Neural progenitor cell (in vitro differentiated cells): Measurements from ENCODE around the gene PAQR4. TPM values are rescaled to one million over a fixed set of nuclear protein-coding genes. Genes with fewer than 3 reads are reported as not detected.

ENCODE experiments used
- DNase-seq: peaks from one replicate; pipeline ENCODE4 v3.0.0-alpha.2; 2016; ENCODE audit warnings: low spot score
- H2AFZ ChIP-seq: fragments of 200-600 bp; sonication (generic); replicated peaks from 2 replicates; pipeline ENCODE4 v1.6.1; 2016; ENCODE audit warnings: antibody characterized with exemption
- H3F3A ChIP-seq: fragments of 200-600 bp; sonication (generic); 2 replicates; pipeline ENCODE4 v1.6.1; 2016; ENCODE audit warnings: antibody characterized with exemption, low read depth
- H3K27ac ChIP-seq: fragments of 200-600 bp; sonication (generic); 2 replicates; pipeline ENCODE4 v1.5.1; 2016; ENCODE audit warnings: mild to moderate bottlenecking
- H3K27me3 ChIP-seq: fragments of 200-600 bp; sonication (generic); 2 replicates; pipeline ENCODE4 v1.6.1; 2016; ENCODE audit warnings: mild to moderate bottlenecking, moderate library complexity
- H3K36me3 ChIP-seq: fragments of 200-600 bp; sonication (generic); 2 replicates; pipeline ENCODE4 v1.5.1; 2016
- H3K4me1 ChIP-seq: fragments of 200-600 bp; sonication (generic); 2 replicates; pipeline ENCODE4 v1.6.1; 2016; ENCODE audit warnings: mixed run types
- H3K4me2 ChIP-seq: fragments of 200-600 bp; sonication (generic); 2 replicates; pipeline ENCODE4 v1.6.1; 2016
- H3K4me3 ChIP-seq: fragments of 200-600 bp; sonication (generic); 2 replicates; pipeline ENCODE4 v1.5.1; 2016
- H3K79me2 ChIP-seq: fragments of 200-600 bp; sonication (generic); 2 replicates; pipeline ENCODE4 v1.6.1; 2016; ENCODE audit warnings: low read depth
- H3K9ac ChIP-seq: fragments of 200-600 bp; sonication (generic); 2 replicates; pipeline ENCODE4 v1.6.1; 2016
- H3K9me3 ChIP-seq: fragments of 200-600 bp; sonication (generic); 2 replicates; pipeline ENCODE4 v1.5.1; 2016; ENCODE audit warnings: low read depth
- H4K20me1 ChIP-seq: fragments of 200-600 bp; sonication (generic); 2 replicates; pipeline ENCODE4 v1.6.1; 2016; ENCODE audit warnings: low read depth
- H3K27ac Mint-ChIP-seq: 3 replicates; pipeline ENCODE4 v1.8.0; 2021; ENCODE audit warnings: mixed read lengths
- H3K27me3 Mint-ChIP-seq: 2 replicates; pipeline ENCODE4 v1.8.0; 2022; ENCODE audit warnings: low read depth, mild to moderate bottlenecking, inconsistent platforms, moderate library complexity, mixed read lengths; ENCODE audit not compliant: insufficient read depth
- H3K36me3 Mint-ChIP-seq: 3 replicates; pipeline ENCODE4 v1.8.0; 2021; ENCODE audit warnings: mixed read lengths
- H3K4me1 Mint-ChIP-seq: 3 replicates; pipeline ENCODE4 v1.8.0; 2021; ENCODE audit warnings: mixed read lengths
- H3K4me3 Mint-ChIP-seq: 3 replicates; pipeline ENCODE4 v1.8.0; 2021; ENCODE audit warnings: mild to moderate bottlenecking, moderate library complexity, mixed read lengths
- H3K9me3 Mint-ChIP-seq: 3 replicates; pipeline ENCODE4 v1.8.0; 2020; ENCODE audit warnings: mixed read lengths
- EZH2 ChIP-seq: fragments of 200-600 bp; sonication (generic); IDR thresholded peaks from 2 replicates; pipeline ENCODE4 v1.6.1; 2017; ENCODE audit warnings: antibody characterized with exemption, mild to moderate bottlenecking, moderate library complexity
- EZH2phosphoT487 ChIP-seq: fragments of 200-600 bp; sonication (generic); IDR thresholded peaks from 2 replicates; pipeline ENCODE4 v1.6.1; 2017; ENCODE audit warnings: antibody characterized with exemption
- total RNA-seq: library from RNA; depleted of rRNA; stranded (reverse); fragments of >200 nt; gene quantifications from 2 replicates; pipeline ENCODE4 v1.2.3, GENCODE V29; 2015; ENCODE audit warnings: low replicate concordance
- TF ChIP-seq, protein P1 (sequence below): fragments of 200-600 bp; sonication (generic); IDR thresholded peaks from 2 replicates; pipeline ENCODE4 v1.5.1; 2017; ENCODE audit warnings: antibody characterized with exemption, mild to moderate bottlenecking

Gene PAQR4
- total RNA-seq, 1 donor from 2014 or later: 3.3 TPM

DNA sequence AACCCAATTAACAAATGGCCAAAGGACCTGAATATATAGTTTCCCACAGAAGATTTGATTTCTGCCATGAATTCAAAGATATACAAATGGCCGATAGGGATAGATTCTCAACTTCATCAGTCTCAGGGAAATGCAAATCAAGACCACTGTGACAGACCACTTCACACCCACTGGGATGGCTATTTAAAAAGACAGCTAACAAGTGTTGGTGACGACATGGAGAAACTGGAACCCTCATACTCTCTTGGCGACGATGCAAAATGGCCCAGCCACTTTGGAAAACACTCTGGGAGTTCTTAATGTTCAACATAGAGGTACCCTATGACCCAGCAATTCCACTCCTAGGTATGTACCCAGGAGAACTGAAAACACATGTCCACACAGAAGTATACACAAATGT is 22.5 kb upstream of the PAQR4 start:
- Histone ChIP-seq H3K9ac (no peak overlapping the region), H3K4me3 (no peak overlapping the region), H4K20me1 (no peaks in the 10 kb centered on the region), H3K4me1 (no peaks in the 10 kb centered on the region), H3K9me3 (no peaks in the 10 kb centered on the region), H2AFZ (no peak overlapping the region), H3F3A (no peaks in the 10 kb centered on the region), H3K27ac (no peak overlapping the region), H3K4me2 (no peak overlapping the region), H3K27me3 (no peaks in the 10 kb centered on the region), H3K36me3 (no peaks in the 10 kb centered on the region), H3K79me2 (no peaks in the 10 kb centered on the region)
- Mint-ChIP-seq H3K27ac (no peak overlapping the region), H3K4me3 (no peak overlapping the region), H3K9me3 (no peaks in the 10 kb centered on the region), H3K4me1 (no peaks in the 10 kb centered on the region), H3K27me3 (peaks cover 3% of the 10 kb centered on the region), H3K36me3 (peaks cover 16% of the 10 kb centered on the region)
- DNase-seq: no peak
- no peak for TF ChIP-seq EZH2
- TF ChIP-seq, protein P1, sequence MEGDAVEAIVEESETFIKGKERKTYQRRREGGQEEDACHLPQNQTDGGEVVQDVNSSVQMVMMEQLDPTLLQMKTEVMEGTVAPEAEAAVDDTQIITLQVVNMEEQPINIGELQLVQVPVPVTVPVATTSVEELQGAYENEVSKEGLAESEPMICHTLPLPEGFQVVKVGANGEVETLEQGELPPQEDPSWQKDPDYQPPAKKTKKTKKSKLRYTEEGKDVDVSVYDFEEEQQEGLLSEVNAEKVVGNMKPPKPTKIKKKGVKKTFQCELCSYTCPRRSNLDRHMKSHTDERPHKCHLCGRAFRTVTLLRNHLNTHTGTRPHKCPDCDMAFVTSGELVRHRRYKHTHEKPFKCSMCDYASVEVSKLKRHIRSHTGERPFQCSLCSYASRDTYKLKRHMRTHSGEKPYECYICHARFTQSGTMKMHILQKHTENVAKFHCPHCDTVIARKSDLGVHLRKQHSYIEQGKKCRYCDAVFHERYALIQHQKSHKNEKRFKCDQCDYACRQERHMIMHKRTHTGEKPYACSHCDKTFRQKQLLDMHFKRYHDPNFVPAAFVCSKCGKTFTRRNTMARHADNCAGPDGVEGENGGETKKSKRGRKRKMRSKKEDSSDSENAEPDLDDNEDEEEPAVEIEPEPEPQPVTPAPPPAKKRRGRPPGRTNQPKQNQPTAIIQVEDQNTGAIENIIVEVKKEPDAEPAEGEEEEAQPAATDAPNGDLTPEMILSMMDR: no peak
- TF ChIP-seq EZH2phosphoT487: no peak

DNA sequence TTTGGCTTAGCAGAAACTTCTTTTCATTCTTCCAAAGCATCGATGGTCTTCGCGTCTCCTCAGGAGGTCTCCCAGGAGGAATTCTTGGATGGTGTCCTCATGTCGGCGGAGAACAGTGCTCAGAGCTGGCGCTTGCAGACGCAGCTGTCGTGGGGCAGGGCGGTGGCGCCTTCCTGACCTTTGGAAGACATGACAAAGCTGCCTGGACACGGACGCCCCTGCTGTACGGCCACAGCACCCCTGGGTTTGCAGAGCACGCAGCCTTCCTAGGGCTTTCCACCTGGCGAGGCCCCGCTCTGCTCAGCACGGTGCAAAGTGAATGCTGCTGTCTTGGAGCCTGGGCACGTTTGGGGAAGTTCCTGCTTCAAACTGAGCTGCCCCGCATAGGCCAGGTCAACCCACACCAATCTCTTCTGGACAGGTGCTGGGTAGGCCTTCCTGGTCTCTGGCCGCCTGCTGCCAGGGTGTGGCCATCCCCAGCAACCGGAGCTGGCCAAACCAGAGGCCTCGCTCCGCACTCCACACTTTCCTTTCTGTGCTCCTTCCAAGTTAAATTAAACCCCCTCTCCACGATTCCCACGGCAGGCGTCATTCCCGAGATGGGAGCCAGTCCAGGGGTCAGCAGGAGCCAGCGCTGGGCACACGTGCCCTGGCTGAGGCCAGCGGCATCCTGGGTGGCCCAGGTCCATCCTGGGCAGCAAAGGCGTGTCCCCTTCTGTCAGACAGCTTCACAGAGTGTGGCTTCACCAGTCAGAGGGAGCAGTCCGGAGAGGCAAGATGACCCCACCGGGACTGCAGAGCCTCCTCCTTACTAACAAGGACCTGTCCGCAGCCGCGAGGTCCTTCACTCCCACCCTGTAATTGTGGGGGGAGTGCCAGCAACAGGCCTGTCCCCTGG is 20.1 kb upstream of the PAQR4 start:
- DNase-seq: no peak
- Histone ChIP-seq H3K9me3 (no peaks in the 10 kb centered on the region), H3K4me3 (no peak overlapping the region), H3K4me1 (no peaks in the 10 kb centered on the region), H3K79me2 (no peaks in the 10 kb centered on the region), H3K4me2 (no peak overlapping the region), H3K9ac (no peak overlapping the region), H3F3A (no peaks in the 10 kb centered on the region), H4K20me1 (no peaks in the 10 kb centered on the region), H3K27ac (no peak overlapping the region), H3K36me3 (no peaks in the 10 kb centered on the region), H3K27me3 (no peaks in the 10 kb centered on the region), H2AFZ (no peak overlapping the region)
- peaks cover 5% of the 10 kb centered on the region for H3K27me3 Mint-ChIP-seq
- TF ChIP-seq EZH2phosphoT487 (no peak), EZH2 (no peak)
- TF ChIP-seq, protein P1: no peak
- H3K9me3 Mint-ChIP-seq: no peaks in the 10 kb centered on the region
- H3K27ac Mint-ChIP-seq: no peak overlapping the region
- peaks cover 2% of the 10 kb centered on the region for H3K4me1 Mint-ChIP-seq
- peaks cover 10% of the 10 kb centered on the region for H3K36me3 Mint-ChIP-seq
- no peak overlapping the region for H3K4me3 Mint-ChIP-seq

DNA sequence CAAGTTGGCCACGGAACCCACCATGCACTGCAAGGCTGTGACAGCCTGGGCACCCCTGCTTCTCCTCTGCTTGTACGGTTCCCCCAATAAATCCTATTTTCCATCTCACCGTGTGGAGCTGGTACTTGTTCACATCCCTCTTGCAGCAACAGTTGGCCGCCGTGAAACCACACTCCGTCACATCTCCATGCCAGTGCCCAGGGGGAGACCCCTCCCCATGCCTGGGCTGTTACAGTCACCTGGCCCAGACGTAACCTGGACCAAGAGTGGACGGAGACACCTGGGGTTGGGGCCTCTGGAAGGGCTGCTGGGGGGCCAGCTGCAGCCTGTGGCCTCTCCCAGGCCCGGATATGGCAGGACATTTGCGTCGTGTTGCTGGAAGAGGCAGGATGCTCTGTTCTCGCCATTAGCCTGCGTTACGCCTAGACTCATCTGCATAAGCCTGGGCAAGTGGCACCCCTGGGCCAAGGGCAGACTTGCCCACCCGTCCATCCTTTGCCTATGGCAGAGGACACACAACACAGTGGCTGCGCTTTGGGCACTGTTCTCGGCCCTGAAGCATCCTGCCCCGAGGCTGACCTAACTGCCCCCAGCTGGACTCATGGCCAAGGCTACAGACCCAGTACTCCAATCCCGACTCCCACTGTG is 19.3 kb upstream of the PAQR4 start:
- Histone ChIP-seq H3K79me2 (no peaks in the 10 kb centered on the region), H3K4me3 (no peak overlapping the region), H3K4me1 (no peaks in the 10 kb centered on the region), H3K27ac (no peak overlapping the region), H3K4me2 (no peak overlapping the region), H3K9ac (no peak overlapping the region), H3K9me3 (no peaks in the 10 kb centered on the region), H4K20me1 (no peaks in the 10 kb centered on the region), H3K36me3 (no peaks in the 10 kb centered on the region), H3F3A (no peaks in the 10 kb centered on the region), H3K27me3 (no peaks in the 10 kb centered on the region), H2AFZ (no peak overlapping the region)
- no peaks in the 10 kb centered on the region for H3K9me3 Mint-ChIP-seq
- TF ChIP-seq, protein P1: no peak
- TF ChIP-seq EZH2: no peak
- TF ChIP-seq EZH2phosphoT487: no peak
- H3K36me3 Mint-ChIP-seq: peaks cover 10% of the 10 kb centered on the region
- H3K4me1 Mint-ChIP-seq: peaks cover 5% of the 10 kb centered on the region
- H3K27me3 Mint-ChIP-seq: peaks cover 5% of the 10 kb centered on the region
- DNase-seq: no peak
- H3K27ac Mint-ChIP-seq: no peak overlapping the region
- H3K4me3 Mint-ChIP-seq: no peak overlapping the region
